Upper lobe of right lung (tissue), 1 donor: ENCODE measurements around the gene ITPK1. TPM values are rescaled to one million over a fixed set of nuclear protein-coding genes. Genes with fewer than 3 reads are reported as not detected.

Experiments used
- ATAC-seq: fragments of 200-7000 bp; cut with Tn5 transposase; one replicate; pipeline ENCODE4 v1.9.1; 2020; ENCODE audit warnings: mild to moderate bottlenecking, moderate library complexity
- DNase-seq: peaks from one replicate; pipeline ENCODE4 v3.0.0-alpha.2; 2020
- H3K27ac ChIP-seq: fragments of 200-600 bp; one replicate; pipeline ENCODE4 v1.8.0; 2022
- H3K27me3 ChIP-seq: fragments of 200-600 bp; one replicate; pipeline ENCODE4 v1.8.0; 2022; ENCODE audit warnings: mild to moderate bottlenecking
- H3K36me3 ChIP-seq: fragments of 200-600 bp; one replicate; pipeline ENCODE4 v1.8.0; 2022
- H3K4me1 ChIP-seq: fragments of 200-600 bp; one replicate; pipeline ENCODE4 v1.8.0; 2022
- H3K4me3 ChIP-seq: fragments of 200-600 bp; one replicate; pipeline ENCODE4 v1.8.0; 2022; ENCODE audit warnings: mild to moderate bottlenecking
- H3K9me3 ChIP-seq: fragments of 200-600 bp; one replicate; pipeline ENCODE4 v1.8.0; 2022
- CTCF ChIP-seq: fragments of 200-600 bp; IDR thresholded peaks from one replicate; pipeline ENCODE4 v1.8.0; 2022; ENCODE audit warnings: antibody characterized with exemption
- intact Hi-C: fragments of 100-400 bp; cut with DNase I; formaldehyde crosslinking; loops from one replicate; pipeline ENCODE4 v1.11.0; 2022
- total RNA-seq: library from RNA; stranded (reverse); fragmentation: NEBNext Ultra II Directional; extraction: Animal tissue kit (Norgen Biotek cat#: 25700); gene quantifications from one replicate; pipeline ENCODE4 v1.2.1, GENCODE V29; 2021
- donor health status: DM: no; HTN: yes; CAD: no; lungs with severe emphysema.

Gene ITPK1
- total RNA-seq, 1 donor from 2014 or later, result 96.9 TPM

DNA sequence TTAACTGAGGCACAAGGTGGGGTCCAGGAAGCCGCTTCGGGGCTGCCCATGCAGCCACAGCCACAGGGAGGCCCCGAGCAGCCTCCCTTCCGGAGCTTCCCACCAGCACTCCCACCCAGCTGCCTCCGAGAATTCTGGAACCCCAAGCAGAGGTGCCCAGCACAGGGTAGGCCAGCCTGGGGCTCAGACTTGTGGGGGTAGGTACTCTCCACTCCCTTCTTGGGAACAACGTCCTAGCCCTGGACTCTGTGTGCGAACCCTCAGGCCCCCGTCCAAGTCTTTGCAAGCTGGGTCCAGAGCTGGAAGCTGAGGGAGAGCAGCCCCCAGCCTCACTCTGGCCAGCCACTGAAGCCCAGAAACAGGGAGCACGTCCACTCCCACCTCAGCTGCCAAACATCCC, 16.1 kb downstream of the ITPK1 start:
- no peak overlapping the region for H3K4me3 ChIP-seq
- ATAC-seq (no peak), DNase-seq (no peak)
- intact Hi-C loops, result no loop called here
- no peaks in the 10 kb centered on the region for H3K27me3 ChIP-seq
- H3K36me3 ChIP-seq, result no peaks in the 10 kb centered on the region
- no peak for TF ChIP-seq CTCF
- no peak overlapping the region for H3K27ac ChIP-seq
- H3K4me1 ChIP-seq, result peaks cover 14% of the 10 kb centered on the region
- no peaks in the 10 kb centered on the region for H3K9me3 ChIP-seq

GRCh38 chr14:93099196-93099595, 16.5 kb downstream of the ITPK1 start:
- Histone ChIP-seq H3K9me3 (no peaks in the 10 kb centered on the region), H3K27ac (no peak overlapping the region), H3K4me1 (peaks cover 12% of the 10 kb centered on the region), H3K36me3 (no peaks in the 10 kb centered on the region), H3K27me3 (no peaks in the 10 kb centered on the region), H3K4me3 (no peak overlapping the region)
- DNase-seq (no peak), ATAC-seq (no peak)
- intact Hi-C loops, result no loop called here
- TF ChIP-seq CTCF, result no peak

GRCh38 chr14:93096691-93097322, 18.9 kb downstream of the ITPK1 start:
- Histone ChIP-seq H3K4me1 (peaks cover 3% of the 10 kb centered on the region), H3K27ac (no peak overlapping the region), H3K27me3 (no peaks in the 10 kb centered on the region), H3K9me3 (no peaks in the 10 kb centered on the region), H3K4me3 (no peak overlapping the region), H3K36me3 (no peaks in the 10 kb centered on the region)
- intact Hi-C loops, result no loop called here
- no peak for TF ChIP-seq CTCF
- ATAC-seq, result no peak
- DNase-seq, result no peak

GRCh38 chr14:93095742-93096510, 19.8 kb downstream of the ITPK1 start:
- no peak for TF ChIP-seq CTCF
- no peak overlapping the region for H3K27ac ChIP-seq
- no peaks in the 10 kb centered on the region for H3K36me3 ChIP-seq
- DNase-seq, result no peak
- ATAC-seq, result no peak
- intact Hi-C loops, result no loop called here
- peaks cover 9% of the 10 kb centered on the region for H3K4me1 ChIP-seq
- no peak overlapping the region for H3K4me3 ChIP-seq
- no peaks in the 10 kb centered on the region for H3K9me3 ChIP-seq
- H3K27me3 ChIP-seq, result no peaks in the 10 kb centered on the region

DNA sequence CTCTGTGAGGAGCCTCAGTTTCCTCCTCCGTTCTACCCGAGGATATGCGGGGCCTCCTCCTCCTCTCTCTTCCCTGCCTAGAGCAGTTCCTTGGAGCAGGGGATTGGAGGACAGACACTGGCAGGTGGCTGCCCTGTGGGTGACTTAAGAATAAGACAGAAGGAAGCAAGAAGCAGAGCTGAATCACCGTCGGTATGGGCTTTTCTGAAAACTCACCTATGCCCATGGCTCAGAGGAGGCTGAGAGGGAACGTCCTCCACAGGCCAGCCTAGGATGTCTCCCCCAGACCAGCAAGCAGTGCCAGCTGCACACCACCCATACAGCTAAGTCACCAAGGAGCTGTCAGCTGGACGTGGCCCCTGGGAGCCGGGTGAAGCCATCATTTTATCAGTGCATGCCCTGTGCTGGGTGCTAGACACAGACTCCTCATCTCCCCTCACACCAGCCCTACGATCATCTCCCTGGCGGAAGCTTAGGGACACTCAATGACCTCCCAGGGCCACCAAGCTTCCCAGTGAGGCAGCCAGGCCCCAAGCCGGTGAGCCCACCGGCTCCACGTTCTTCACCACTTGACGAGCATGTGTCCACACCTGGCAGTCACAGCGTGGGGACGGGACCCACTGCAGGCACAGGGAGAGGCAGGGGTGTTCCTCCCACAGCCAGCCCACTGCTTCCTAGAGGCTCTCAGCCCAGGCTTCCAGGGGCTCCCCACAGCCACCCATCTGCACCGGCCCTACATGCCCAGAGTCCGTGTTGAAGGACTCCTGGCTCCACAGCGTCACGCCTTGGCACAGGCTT, 21.4 kb downstream of the ITPK1 start:
- Histone ChIP-seq H3K36me3 (no peaks in the 10 kb centered on the region), H3K9me3 (no peaks in the 10 kb centered on the region), H3K4me3 (no peak overlapping the region), H3K27ac (no peak overlapping the region), H3K4me1 (peaks cover 12% of the 10 kb centered on the region), H3K27me3 (no peaks in the 10 kb centered on the region)
- intact Hi-C loops, result no loop called here
- DNase-seq, result no peak
- no peak for ATAC-seq
- TF ChIP-seq CTCF, result no peak
